Stimulated activated CD8-positive, alpha-beta memory T cell treated with anti-CD3 and anti-CD28 coated beads, Interleukin-12 subunit alpha, Interleukin-12 subunit beta, amount 100 ng/mL, for 1 hour (primary cell): ENCODE data around the gene ASTN2.

Source experiments
- DNase-seq: peaks from one replicate; pipeline ENCODE4 v3.0.0-alpha.2; 2020; ENCODE audit warnings: low read depth

The ASTN2 gene

GRCh38 chr9:116661037-116661954 is 753.6 kb downstream of the ASTN2 start:
- no peak for DNase-seq

- DNase-seq, result no peak
Measured at GRCh38 chr9:116658265-116658664, 756.6 kb downstream of the ASTN2 start.

GRCh38 chr9:116656977-116657376 is 757.9 kb downstream of the ASTN2 start:
- no peak for DNase-seq

GRCh38 chr9:116656501-116656971 is 758.3 kb downstream of the ASTN2 start:
- no peak for DNase-seq

- DNase-seq, result no peak
Measured at GRCh38 chr9:116654059-116654355, 760.9 kb downstream of the ASTN2 start.

GRCh38 chr9:116653348-116654058 is 761.4 kb downstream of the ASTN2 start:
- DNase-seq, result no peak

- DNase-seq, result no peak
Measured at GRCh38 chr9:116647515-116647809, 767.4 kb downstream of the ASTN2 start.

GRCh38 chr9:116646661-116647514 is 768.0 kb downstream of the ASTN2 start:
- no peak for DNase-seq

GRCh38 chr9:116644091-116644688 is 770.7 kb downstream of the ASTN2 start:
- no peak for DNase-seq

- no peak for DNase-seq
Measured at GRCh38 chr9:116643691-116644090, 771.2 kb downstream of the ASTN2 start.

- DNase-seq, result no peak
Measured at GRCh38 chr9:116641292-116642059, 773.4 kb downstream of the ASTN2 start.

- no peak for DNase-seq
Measured at GRCh38 chr9:116639251-116639741, 775.6 kb downstream of the ASTN2 start.

GRCh38 chr9:116635908-116636307 is 778.9 kb downstream of the ASTN2 start:
- no peak for DNase-seq

GRCh38 chr9:116632990-116633838 is 781.6 kb downstream of the ASTN2 start:
- DNase-seq, result no peak

- DNase-seq, result no peak
Measured at GRCh38 chr9:116629634-116630033, 785.2 kb downstream of the ASTN2 start.

GRCh38 chr9:116628716-116629115 is 786.1 kb downstream of the ASTN2 start:
- DNase-seq, result no peak

- DNase-seq, result no peak
Measured at GRCh38 chr9:116627433-116627832, 787.4 kb downstream of the ASTN2 start.

- no peak for DNase-seq
Measured at GRCh38 chr9:116626762-116627161, 788.1 kb downstream of the ASTN2 start.

- DNase-seq, result no peak
Measured at GRCh38 chr9:116623715-116624114, 791.1 kb downstream of the ASTN2 start.

GRCh38 chr9:116617389-116617788 is 797.5 kb downstream of the ASTN2 start:
- no peak for DNase-seq
